CD1c-positive myeloid dendritic cell (primary cell): ENCODE results near the gene OR9A4.
A peak's percentile ranks its signal among the peaks of the same experiment; 100 is the strongest.

Experiments used
- DNase-seq: peaks from one replicate; pipeline ENCODE4 v3.0.0-alpha.2; 2016; ENCODE audit errors: extremely low spot score

OR9A4 gene

DNA sequence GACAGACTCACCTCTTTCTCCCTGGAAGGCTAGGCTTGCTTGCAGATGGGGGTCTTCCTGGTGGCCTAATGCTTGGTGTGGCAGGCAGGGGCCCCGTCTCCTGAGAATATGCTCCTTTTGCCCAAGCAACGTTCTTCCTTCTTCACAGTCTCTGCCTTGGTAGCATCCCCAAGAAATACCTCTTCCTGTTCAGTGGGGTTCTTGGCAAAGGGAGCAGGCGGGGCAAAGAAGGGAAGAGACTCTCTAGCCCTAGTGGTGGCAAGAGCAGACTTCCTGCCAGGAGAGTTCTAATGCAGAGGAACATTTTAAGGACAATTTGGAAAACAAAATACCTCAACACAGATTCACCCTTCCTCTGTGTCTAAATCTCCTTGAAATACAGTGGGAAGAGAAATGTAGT, 30.6 kb downstream of the OR9A4 start, which contains the start of gene CLEC5A:
TSS of gene CLEC5A (minus strand) at position 179 of the 400 bp plus-strand sequence. CDS start 682 bp downstream, outside the sequence.
- DNase-seq = peak; percentile 30

DNA sequence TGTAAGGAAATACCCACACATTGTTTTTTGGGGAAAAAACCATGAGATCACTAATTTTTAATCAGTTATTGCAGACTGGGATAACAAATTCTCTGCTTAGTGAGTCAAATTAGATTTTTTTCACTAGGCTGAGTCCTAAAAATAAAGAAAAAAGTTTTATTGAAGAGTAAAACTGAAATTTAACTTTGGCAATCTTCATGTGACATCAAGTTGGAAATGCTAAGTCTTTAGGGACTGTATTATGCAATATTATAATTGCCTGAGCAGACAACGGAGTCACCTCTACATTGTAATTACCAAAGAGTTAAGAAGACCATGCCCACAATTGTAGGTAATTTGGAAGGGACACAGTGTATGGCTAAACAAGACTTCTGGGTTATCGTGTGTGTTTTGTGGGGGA, 32.8 kb downstream of the OR9A4 start:
- no peak for DNase-seq

DNA sequence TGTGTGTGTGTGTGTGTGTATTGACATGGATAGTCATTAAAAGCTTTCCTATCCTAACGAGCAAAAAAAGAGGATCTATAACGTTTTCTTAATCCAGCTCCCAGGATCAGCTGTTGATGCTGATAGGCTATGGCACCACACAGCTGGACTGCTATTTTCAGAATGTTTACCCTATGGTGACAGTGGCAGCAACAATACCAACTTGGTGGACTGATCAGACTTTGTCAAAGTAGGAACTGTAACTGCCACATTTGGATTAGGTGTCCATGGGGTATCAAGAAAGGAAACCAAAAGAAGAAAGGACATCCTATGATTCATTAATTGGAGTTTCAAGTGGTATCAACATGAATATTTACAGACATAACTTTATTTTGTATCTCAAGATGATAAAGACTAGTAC, 33.3 kb downstream of the OR9A4 start:
- DNase-seq = peak; percentile 44

DNA sequence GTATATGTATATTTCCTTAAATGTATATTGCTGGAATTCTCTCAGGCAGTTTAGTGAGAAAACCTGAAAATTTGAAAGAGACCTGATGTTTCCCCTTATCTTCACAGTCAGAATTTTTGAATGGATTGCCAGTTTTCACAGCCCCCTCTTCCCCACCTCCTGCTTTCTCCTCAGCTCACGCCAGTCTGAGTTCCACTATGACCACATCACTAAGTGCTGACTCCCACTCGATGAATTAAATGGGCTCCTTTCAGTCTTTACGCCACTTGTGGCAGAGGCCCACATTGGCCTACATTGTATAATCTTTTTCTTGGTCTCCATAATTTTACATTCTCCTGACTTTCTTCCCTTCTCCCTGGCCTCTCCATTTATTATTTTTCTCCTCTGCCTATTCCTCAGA, 33.7 kb downstream of the OR9A4 start:
- DNase-seq = no peak

DNA sequence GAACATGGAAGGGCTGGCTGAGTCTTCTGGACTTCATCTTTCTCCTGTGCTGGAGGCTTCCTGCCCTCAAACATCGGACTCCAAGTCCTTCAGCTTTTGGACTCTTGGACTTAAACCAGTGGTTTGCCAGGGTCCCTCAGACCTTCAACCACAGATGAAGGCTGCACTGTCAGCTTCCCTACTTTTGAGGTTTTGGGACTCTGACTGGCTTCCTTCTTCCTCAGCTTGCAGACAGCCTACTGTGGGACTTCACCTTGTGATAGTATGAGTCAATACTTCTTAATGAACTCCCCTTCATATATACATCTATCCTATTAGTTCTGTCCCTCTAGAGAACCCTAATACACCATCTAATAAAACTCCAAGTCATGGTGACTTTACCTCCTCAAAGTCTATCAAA, 34.6 kb downstream of the OR9A4 start:
- DNase-seq = peak; percentile 57

DNA sequence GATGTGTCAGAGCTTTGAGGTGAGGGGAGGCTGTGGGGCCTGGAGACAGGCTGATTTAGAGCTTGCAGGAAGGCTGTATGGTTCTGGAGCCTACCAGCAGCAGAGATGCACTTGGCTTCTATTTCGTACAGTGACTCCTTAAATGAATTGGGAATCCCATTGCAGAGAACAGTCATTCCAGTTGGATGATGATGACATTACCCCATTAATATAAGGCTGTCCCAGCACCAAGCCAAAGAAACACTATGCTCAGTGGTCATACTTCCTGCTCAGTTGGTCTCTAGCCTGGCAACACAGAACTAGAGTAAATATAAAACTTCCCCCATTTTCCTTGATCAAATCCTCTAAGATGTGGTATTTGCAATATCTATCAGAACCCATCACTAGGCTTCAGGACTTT, 36.3 kb downstream of the OR9A4 start:
- DNase-seq = no peak

DNA sequence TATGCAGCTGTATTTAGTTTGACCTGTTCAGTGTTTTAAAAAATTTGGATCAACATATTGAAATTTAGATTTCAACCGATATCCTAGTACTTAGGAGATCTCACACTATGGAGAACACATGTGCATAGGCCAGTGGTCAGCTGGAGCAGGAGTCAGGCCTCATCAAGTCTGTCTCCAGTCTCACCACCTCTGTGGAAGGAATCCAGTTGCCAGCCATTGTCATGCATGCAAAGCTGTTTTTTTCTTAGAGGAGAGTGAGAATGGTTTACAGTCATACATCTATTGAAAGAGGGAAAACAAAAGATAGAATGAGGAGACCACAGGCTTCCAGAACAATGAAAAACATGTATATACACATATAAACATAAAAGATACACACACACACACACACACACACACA, 38.1 kb downstream of the OR9A4 start:
- no peak for DNase-seq

DNA sequence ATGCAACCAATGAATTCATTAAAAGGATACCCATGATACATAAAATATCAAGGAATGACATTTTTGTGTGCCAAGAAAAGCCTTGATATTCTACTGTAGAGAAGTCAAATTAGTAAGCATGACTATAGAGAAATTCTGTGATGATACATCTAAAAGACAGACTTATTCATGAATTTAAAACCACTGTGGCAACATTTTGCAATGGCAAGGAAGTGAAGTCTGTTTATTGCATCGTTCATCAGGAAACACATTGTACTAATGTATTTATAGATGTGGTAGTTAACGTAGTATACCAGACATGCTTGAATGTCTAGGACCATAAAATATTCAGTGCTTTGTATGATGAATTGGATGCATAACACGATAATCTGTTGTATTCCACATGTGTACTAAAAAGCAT, 39.9 kb downstream of the OR9A4 start:
- peak; percentile 48 for DNase-seq

DNA sequence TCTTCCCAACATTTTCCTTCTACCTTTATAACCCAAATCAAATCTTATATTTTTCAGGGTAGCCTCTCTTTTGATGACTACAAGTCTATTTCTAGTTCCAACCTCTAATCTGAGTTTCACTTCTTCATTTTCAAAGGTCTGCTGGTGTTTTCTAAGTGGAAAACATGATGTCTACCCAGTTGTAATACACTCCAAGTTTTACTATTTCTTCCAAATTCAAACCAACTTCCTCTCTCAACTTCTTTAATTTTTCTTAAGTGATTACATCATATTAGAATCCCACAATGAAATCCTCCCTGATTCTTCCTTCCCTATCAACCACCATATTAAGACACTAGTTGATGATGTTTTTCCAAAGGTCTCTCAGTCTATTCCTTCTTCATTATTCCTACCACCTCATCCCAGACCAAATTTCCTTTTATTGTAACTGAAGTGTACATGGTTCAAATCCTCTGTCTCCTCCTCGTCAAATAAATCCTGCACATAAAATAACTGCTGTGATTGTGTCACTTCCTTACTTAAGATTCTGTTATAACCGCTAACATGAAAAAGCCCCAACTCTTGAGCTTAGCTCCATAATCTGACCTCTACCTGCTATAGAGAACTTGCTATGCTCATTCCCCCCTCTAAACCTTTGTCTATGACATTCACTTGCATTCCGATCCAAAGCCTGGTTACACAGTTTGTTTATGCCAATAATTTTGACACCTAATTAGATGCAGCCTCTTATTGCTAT, 44.7 kb downstream of the OR9A4 start:
- peak; percentile 91 for DNase-seq
